ENCODE results near the gene JAZF1.

- TF ChIP-seq EZH2 (IDR thresholded peaks at IDR 0.05; ENCODE audit: low read depth, low read length, severe bottlenecking) (no peak), EP300 (IDR thresholded peaks at IDR 0.05; ENCODE audit: borderline replicate concordance in 1 of 2, low read depth in 2 of 2, low read length in 2 of 2) (no peak), USF2 (IDR thresholded peaks at IDR 0.05; ENCODE audit: low read length) (no peak), TAF1 (IDR thresholded peaks at IDR 0.05; ENCODE audit: low read depth, low read length) (no peak), SUZ12 (IDR thresholded peaks at IDR 0.05; ENCODE audit: low read length) (no peak), RNF2 (IDR thresholded peaks at IDR 0.05; ENCODE audit: borderline replicate concordance, low read depth, low read length, missing control alignments, poor library complexity, severe bottlenecking) (no peak), CBX5 (IDR thresholded peaks at IDR 0.05; ENCODE audit: low read depth, low read length) (no peak)
- TF ChIP-seq, protein P1, sequence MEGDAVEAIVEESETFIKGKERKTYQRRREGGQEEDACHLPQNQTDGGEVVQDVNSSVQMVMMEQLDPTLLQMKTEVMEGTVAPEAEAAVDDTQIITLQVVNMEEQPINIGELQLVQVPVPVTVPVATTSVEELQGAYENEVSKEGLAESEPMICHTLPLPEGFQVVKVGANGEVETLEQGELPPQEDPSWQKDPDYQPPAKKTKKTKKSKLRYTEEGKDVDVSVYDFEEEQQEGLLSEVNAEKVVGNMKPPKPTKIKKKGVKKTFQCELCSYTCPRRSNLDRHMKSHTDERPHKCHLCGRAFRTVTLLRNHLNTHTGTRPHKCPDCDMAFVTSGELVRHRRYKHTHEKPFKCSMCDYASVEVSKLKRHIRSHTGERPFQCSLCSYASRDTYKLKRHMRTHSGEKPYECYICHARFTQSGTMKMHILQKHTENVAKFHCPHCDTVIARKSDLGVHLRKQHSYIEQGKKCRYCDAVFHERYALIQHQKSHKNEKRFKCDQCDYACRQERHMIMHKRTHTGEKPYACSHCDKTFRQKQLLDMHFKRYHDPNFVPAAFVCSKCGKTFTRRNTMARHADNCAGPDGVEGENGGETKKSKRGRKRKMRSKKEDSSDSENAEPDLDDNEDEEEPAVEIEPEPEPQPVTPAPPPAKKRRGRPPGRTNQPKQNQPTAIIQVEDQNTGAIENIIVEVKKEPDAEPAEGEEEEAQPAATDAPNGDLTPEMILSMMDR (IDR thresholded peaks at IDR 0.05; ENCODE audit: control extremely low read depth in 1 of 3, insufficient read depth in 1 of 3, low read depth in 1 of 3, low read length in 3 of 3): no peak
- TF ChIP-seq, protein P2, sequence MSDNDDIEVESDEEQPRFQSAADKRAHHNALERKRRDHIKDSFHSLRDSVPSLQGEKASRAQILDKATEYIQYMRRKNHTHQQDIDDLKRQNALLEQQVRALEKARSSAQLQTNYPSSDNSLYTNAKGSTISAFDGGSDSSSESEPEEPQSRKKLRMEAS (IDR thresholded peaks at IDR 0.05): no peak
These were observed 345.2 kb downstream of the JAZF1 start for GRCh38 chr7:27835376-27835775.

Measured in H1 (cell line).